Activated CD4-positive, alpha-beta T cell treated with anti-CD3 and anti-CD28 coated beads for 24 hours (primary cell): Measurements from ENCODE around the gene PSPC1.

Source experiments
- DNase-seq, 2 donors: peaks; one replicate each; pipeline ENCODE4 v3.0.0-alpha.2; 2020; ENCODE audit warnings: low read depth in 2 of 2

The PSPC1 gene

DNA sequence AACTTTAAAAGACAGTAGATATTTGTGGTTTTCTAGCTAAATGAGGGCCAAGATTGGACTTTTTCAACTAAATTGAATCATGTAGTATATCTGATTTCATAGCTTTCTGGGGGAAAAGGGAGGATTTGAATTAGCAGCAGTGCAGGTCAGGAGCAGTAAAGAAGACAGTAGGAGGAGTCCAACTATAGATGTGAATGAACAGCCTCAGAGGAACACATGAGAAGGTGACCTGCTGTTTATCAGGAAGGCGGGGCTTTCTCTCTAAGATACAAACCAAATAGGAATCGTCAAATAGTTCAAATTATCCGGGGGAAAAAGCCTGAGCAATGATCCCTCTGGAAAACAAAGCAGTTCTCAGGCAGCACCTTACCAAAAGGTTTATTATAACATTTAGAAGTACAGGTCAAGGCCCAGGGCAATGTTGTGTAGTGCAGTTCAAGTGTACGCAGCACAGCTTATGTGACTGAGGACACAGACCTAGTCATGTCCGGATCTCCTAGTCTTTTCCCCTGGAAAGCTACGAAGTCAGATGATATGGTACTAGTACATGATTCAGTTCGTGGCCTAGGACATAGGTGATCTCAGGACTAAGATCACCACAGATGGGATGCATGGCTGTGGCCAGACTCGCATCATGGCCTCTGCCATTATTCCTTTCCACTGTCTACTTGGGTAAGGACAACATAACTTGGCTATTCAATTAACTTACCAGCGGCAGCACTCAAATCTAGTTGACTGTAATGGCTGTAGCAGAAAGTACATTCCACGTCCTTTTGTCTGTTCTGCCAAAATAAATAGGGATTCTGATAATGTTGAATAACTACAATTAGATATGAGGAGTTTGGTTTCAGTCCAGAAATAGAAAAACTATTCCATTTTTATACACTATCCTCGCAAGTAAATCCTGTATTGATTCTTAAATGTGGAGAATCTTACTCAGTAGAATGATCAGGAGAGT, 109.0 kb downstream of the PSPC1 start:
- DNase-seq = no peak

DNA sequence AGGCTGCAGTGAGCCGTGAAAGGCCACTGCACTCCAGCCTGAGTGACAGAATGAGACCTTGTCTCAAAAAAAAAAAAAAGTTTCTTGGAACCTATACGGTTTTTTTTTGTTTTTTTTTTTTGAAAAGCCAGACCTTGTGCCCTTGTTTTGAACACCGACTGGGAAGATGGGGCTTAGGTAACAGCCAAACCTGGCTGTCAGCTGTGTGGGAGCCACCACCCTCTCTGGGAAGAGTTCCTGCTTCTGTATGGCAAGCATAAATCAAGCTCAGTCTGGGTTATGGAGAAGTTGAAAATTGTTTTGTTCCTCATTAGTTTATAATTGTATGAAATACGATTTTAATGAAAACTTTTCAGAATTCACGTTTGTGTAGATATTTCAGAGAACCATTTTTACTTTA, 109.8 kb downstream of the PSPC1 start:
- no peak for DNase-seq

DNA sequence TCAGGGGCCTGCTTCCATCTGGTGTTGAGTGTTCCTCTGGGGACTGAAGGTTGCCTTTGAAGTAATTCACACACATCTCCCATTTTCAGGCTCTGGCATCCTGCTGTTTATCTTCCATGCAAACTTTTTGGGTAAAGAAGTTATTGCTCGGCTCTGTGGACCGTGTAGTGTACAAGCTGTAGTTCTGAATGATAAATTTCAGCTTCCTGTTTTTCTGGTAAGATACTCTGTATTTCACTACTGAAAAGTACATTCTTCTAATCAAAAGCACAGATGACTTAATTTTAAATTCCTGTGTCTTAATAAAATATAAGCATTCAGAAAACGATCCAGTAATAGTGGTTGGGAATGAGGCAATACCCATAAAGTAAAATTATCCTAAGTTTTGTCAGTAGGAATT, 112.6 kb downstream of the PSPC1 start:
- no peak for DNase-seq

DNA sequence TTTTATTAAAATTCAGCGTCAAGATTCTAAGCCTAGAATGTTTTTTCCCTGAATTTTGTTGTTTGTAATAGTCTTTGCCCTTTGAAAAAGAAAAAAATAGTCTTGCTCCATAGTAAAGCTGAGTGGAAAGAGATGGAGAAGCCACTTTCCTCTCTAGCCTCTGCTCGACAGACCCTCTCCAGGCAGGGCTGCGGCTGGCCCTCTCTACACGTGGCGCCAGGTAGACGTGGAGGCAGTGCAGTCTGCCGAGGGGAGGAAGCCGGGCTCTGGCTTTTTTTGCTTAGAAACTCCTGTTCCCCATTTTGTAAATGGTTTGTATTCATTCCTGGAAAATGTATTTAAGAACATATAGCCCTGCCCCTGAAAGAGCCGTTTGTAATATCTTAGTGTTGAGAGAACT, 114.0 kb downstream of the PSPC1 start:
- DNase-seq = no peak

DNA sequence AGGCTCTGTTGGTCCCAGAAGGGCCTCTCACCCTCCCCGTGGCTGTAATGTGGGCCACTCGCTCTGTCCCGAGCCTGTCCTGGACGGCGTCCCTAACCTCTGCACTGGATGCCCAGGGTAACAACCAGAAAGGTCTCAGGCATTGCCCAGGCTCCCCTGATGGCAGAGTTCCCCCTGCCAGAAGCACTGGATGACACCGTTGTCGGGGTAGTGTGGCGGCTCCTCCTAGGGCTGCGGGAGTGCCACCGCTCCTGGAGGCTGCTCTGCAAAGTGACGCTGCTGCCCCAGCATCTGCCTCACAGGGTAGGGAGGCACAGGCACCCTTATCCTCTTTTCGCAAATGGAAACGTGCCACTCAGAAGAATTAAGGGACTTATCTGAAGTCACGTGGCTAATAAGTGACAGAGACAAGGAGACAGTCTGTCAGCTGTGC, 117.3 kb downstream of the PSPC1 start:
- no peak for DNase-seq

DNA sequence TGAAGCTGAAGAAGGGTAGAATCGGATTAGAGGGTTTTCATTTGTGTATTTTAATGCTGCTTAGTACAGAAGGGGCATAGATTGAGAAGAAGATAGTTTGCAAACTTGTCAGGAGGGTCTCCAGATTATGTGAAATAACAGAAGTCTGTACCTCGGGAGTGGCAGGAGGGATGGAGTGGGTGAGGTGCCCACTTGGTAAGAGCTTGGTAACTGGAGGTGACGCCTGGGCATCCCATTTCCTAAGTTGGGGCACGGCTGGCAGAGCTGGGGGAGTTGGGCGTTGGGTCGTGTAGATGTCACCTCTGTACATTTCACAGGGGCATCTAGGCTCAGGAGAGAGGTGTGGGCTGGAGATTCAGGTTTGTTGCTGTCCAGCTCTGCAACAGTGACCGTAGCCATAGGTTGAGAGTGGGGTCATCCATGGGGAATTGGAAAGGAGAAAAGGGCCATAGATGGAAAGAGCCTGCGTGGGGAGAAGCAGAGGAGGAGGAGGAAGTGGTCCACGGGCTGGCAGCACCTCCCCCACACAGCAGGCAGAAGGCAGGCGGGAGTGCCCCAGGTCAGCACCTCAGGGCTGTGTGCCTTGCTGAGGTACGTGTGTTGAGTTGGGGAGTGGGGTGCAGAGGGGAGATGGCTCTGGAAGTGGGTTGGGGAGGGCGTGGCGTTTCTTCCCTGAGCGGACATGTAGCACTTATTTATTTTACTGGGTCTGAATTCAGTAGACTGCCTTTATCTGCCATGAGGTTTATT, 118.1 kb downstream of the PSPC1 start:
- DNase-seq = no peak

DNA sequence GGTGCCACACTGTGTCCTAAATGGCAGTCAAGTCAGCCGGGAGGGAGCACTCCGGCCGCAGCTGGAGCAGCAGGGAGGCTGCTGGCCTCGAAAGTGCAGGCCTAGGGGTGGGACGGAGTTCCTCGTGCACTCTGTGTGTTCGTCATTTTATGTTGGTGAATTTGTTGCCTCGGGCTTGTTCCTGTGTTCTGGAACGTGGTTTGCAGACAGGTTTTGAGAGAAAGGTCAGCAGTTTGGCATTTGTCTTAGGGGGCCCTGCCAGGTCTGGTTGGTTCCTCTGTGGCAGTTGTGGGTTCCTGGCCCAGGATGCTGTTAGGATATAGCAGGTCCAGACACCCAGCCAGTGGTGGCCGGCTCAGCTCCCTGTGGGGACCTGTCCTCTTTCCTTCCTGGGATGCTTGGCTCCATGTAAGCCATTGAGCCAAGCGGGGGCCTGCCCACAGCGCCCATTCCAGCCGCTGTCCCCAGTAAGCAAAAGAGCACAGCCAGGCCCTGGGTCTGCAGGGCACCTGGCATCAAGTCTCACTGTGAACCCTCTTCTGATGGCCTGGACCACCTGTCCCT, 119.2 kb downstream of the PSPC1 start:
- no peak for DNase-seq

DNA sequence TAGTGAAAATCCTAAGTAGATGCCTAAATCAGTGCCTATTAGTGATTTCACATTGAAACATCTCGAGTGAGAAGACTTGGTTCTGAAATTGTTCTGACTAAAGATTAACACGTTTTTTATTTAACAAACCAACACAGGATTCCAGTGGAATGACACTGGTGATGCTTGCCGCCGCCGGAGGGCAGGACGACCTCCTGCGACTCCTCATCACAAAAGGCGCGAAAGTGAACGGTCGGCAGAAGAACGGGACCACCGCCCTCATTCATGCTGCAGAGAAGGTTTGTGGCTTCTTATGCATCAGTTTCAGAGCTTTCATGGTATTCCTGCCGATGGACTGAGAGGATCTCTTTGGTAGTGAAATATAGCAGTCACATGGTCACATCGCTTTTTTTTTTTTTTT, 121.2 kb downstream of the PSPC1 start:
- no peak for DNase-seq

DNA sequence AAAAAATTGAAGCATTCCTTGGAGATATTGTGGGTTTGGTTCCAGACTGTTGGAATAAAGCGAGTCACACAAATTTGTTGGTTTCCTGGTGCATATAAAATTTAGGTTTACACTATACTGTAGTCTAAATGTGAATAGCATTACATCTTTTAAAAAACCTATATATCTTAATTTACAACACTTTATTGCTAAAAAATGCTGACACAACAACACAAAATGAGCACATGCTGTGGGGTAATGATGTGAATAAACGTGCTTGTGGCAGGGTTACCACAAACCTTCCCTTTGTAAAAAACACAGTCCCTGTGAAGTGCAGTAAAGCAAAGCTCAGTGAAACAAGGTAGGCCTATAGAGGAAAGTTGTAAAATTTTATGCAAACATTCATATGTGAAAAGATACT, 121.6 kb downstream of the PSPC1 start:
- no peak for DNase-seq

DNA sequence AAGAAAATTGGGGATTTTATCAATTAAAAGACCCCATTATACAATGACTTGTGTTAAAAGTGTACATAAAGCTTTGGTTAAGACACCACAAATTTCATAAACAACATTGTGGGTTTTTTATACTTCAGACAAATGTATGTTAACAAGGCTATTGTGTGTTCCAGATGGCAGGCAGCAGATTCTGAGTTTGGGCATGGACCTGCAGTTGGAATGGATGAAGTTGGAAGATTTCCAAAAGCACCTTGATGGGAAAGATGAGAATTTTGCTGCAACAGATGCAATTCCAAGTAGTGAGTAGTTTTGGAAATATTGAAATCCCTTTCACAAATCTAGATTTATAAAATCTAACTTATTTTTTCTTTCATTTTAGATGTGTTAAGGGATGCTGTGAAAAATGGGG, 123.9 kb downstream of the PSPC1 start:
- DNase-seq = no peak

DNA sequence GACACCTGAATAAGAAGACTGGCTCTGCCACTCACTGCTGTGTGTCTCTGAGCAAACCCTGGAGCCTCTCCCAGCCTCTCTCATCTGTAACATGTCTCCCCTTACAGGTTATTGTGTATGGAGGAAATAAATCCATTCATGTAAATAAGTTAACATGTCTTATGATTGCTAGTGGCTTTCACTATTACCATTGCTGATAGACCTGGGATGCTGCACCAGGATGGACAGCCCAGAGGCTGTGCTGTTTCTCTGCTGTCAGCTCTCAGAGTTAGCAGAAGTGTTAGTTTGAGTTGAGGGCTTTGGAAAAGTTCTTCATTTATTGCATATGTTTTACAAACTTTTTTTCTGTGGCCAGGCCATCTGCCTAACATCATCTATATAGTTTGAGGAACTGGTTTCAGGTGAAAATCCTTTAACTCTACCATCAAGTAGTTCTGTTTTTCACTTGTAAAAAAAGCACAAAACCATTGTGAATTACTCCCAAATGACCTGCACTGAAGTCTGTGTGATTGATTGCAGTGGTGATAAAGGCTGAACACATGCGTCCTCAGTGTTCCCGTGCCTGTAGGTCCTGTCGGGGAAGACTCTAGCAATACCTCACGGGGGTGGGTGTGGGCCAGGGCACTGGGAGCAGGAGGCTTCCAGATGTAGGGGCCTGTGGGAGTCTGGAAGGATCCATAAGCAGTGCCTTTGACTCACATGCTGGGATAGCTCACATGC, 124.7 kb downstream of the PSPC1 start:
- no peak for DNase-seq
